GM12878 (cell line): ENCODE results near the gene OXCT2. TPM values are rescaled to one million over a fixed set of nuclear protein-coding genes. Genes with fewer than 3 reads are reported as not detected.

ENCODE experiments used
- ATF2 ChIP-seq: IDR thresholded peaks from 2 replicates; pipeline ENCODE4 v1.6.1; 2012; ENCODE audit warnings: low read length, inconsistent platforms
- BACH1 ChIP-seq: fragments of 450-650 bp; IDR thresholded peaks from 2 replicates; pipeline ENCODE4 v1.6.1; 2017; ENCODE audit warnings: mild to moderate bottlenecking, borderline replicate concordance
- CBX5 ChIP-seq: sonication (generic); IDR thresholded peaks from 2 replicates; pipeline ENCODE4 v1.6.1; 2016; ENCODE audit warnings: low read depth, moderate library complexity, mild to moderate bottlenecking, inconsistent platforms
- CHD4 ChIP-seq: fragments of 200-600 bp; sonication (generic); IDR thresholded peaks from 2 replicates; pipeline ENCODE4 v1.6.1; 2016; ENCODE audit warnings: mild to moderate bottlenecking
- EED ChIP-seq: sonication (generic); IDR thresholded peaks from 2 replicates; pipeline ENCODE4 v1.6.1; 2016; ENCODE audit warnings: antibody characterized with exemption, low read depth
- ETV6 ChIP-seq, 2 experiments: fragments of 450-650 bp in 1 of 2; IDR thresholded peaks in 1 of 2; conservative IDR thresholded peaks in 1 of 2; 2 replicates each; pipeline ENCODE4 v1.6.1; 2014; ENCODE audit warnings: antibody characterized with exemption in 1 of 2, borderline replicate concordance in 1 of 2, low read depth in 1 of 2, mild to moderate bottlenecking in 1 of 2, moderate library complexity in 1 of 2
- GABPA ChIP-seq: IDR thresholded peaks from 2 replicates; pipeline ENCODE4 v1.6.1; 2014; ENCODE audit warnings: antibody characterized with exemption, low read depth, mild to moderate bottlenecking, inconsistent platforms
- HDAC2 ChIP-seq: fragments of 200-600 bp; sonication (generic); IDR thresholded peaks from 2 replicates; pipeline ENCODE4 v1.6.1; 2017
- IKZF2 ChIP-seq, 2 experiments: fragments of 450-650 bp; IDR thresholded peaks; 2 replicates each; pipeline ENCODE4 v1.6.1; 2017; ENCODE audit warnings: mild to moderate bottlenecking in 2 of 2, moderate library complexity in 2 of 2
- IRF4 ChIP-seq: IDR thresholded peaks from 2 replicates; pipeline ENCODE4 v1.6.1; 2011; ENCODE audit warnings: low read depth, low read length
- MEF2A ChIP-seq: IDR thresholded peaks from 2 replicates; pipeline ENCODE4 v1.6.1; 2011; ENCODE audit warnings: low read depth, mild to moderate bottlenecking, low read length, moderate library complexity; ENCODE audit not compliant: insufficient read depth
- MYB ChIP-seq: fragments of 150-350 bp; IDR thresholded peaks from 2 replicates; pipeline ENCODE4 v1.6.1; 2014; ENCODE audit warnings: mild to moderate bottlenecking, low read depth, low read length, borderline replicate concordance
- NFIC ChIP-seq: IDR thresholded peaks from 2 replicates; pipeline ENCODE4 v1.6.1; 2012; ENCODE audit warnings: low read depth, mild to moderate bottlenecking, inconsistent platforms, low read length, moderate library complexity
- PAX8 ChIP-seq: fragments of 450-650 bp; IDR thresholded peaks from 2 replicates; pipeline ENCODE4 v1.6.1; 2017; ENCODE audit warnings: mild to moderate bottlenecking, moderate library complexity
- POLR2A ChIP-seq: IDR thresholded peaks from 2 replicates; pipeline ENCODE4 v1.6.1; 2011; ENCODE audit warnings: low read depth, mild to moderate bottlenecking, low read length
- SIN3A ChIP-seq: IDR thresholded peaks from 2 replicates; pipeline ENCODE4 v1.6.1; 2012; ENCODE audit warnings: low read depth, low read length, improper control_type of control experiment
- USF2 ChIP-seq: IDR thresholded peaks from 2 replicates; pipeline ENCODE4 v1.6.1; 2011; ENCODE audit warnings: low read depth, low read length, improper control_type of control experiment, borderline replicate concordance
- ZBTB11 ChIP-seq: fragments of 450-650 bp; formaldehyde crosslinking; IDR thresholded peaks from 2 replicates; pipeline ENCODE4 v1.5.0; 2022; ENCODE audit warnings: mild to moderate bottlenecking, missing genetic modification characterization
- ZBTB40 ChIP-seq: fragments of 450-650 bp; IDR thresholded peaks from 2 replicates; pipeline ENCODE4 v1.6.1; 2016; ENCODE audit warnings: mild to moderate bottlenecking, moderate library complexity, borderline replicate concordance
- ZNF217 ChIP-seq: fragments of 450-650 bp; IDR thresholded peaks from 2 replicates; pipeline ENCODE4 v1.6.1; 2017; ENCODE audit warnings: antibody characterized with exemption, mild to moderate bottlenecking
- ZNF24 ChIP-seq: fragments of 450-650 bp; IDR thresholded peaks from 2 replicates; pipeline ENCODE4 v1.6.1; 2017; ENCODE audit warnings: antibody characterized with exemption, mild to moderate bottlenecking
- ZNF274 ChIP-seq: IDR thresholded peaks from one replicate; pipeline ENCODE4 v1.8.0; 2011; ENCODE audit not compliant: insufficient read length, insufficient read depth
- ZSCAN29 ChIP-seq: fragments of 450-650 bp; IDR thresholded peaks from 2 replicates; pipeline ENCODE4 v1.6.1; 2017; ENCODE audit warnings: mild to moderate bottlenecking, moderate library complexity
- polyA plus RNA-seq, 11 experiments: library from polyadenylated mRNA; depleted of rRNA in 4 of 11; unstranded in 6 of 11; stranded (reverse) in 5 of 11; fragments of >200 nt; fragmentation: Nextera tagmentation in 4 of 11; fragmentation: Illumina TruSeq in 1 of 11; extraction: Ambion mirVana in 4 of 11; extraction: Trizol in 1 of 11; gene quantifications; 1 replicate in 1 of 11; 2 replicates in 10 of 11; pipeline versions ENCODE4 v1.2.1 to v1.2.3, GENCODE V29; 2011 to 2016; ENCODE audit warnings: inconsistent platforms in 2 of 11, missing spikeins in 2 of 11, low read depth in 1 of 11
- total RNA-seq, 4 experiments: library from RNA; depleted of rRNA in 3 of 4; stranded (reverse); fragments of >200 nt in 3 of 4; fragmentation: Illumina TruSeq in 1 of 4; extraction: Trizol in 1 of 4; gene quantifications; 2 replicates each; pipeline versions ENCODE4 v1.2.1 to v1.2.3, GENCODE V29; 2013 to 2021

Gene OXCT2
- total and polyA plus RNA-seq, 10 of the 15 experiments (the other 5 are each of a cell fraction or from before 2014, with no cell fraction given): 0.06 to 1.9 (median 0.59) TPM

- TF ChIP-seq ZBTB40 (peak; percentile 85), USF2 (no peak), IKZF2 (IDR thresholded peaks at IDR 0.05) (peak in 1 of 2 experiments; percentile 29; a peak in 1 of 4 replicates), PAX8 (no peak), CHD4 (no peak), ZNF274 (no peak), MYB (no peak), ZNF24 (no peak), ZNF217 (no peak), NFIC (no peak), BACH1 (no peak), SIN3A (peak; percentile 69), EED (no peak), ATF2 (no peak), GABPA (peak; percentile 82), IRF4 (no peak), CBX5 (no peak), ZBTB11 (CRISPR knock-in tag) (no peak), ZSCAN29 (no peak), POLR2A (peak; percentile 99), MEF2A (no peak), HDAC2 (no peak), ETV6 (conservative IDR thresholded peaks at IDR 0.05 in 1 of 2, IDR thresholded peaks at IDR 0.05 in 1 of 2; ENCODE audit: borderline replicate concordance in 1 of 2, low read depth in 1 of 2) (no peak)
These were observed 32.4 kb downstream of the OXCT2 start, which contains the start of gene PPIE (continued) for GRCh38 chr1:39738622-39739366.
